Osteoblast (primary cell): Measurements from ENCODE around the gene TRAT1. TPM values are rescaled to one million over a fixed set of nuclear protein-coding genes. Genes with fewer than 3 reads are reported as not detected.

Experiments used
- DNase-seq: peaks from one replicate; pipeline ENCODE4 v3.0.0; 2011; ENCODE audit warnings: low spot score, mixed read lengths; ENCODE audit not compliant: insufficient read length; ENCODE audit errors: missing footprints
- H2AFZ ChIP-seq: 2 replicates; pipeline ENCODE4 v1.6.0; 2011; ENCODE audit warnings: mild to moderate bottlenecking, low read length
- H3K27ac ChIP-seq: 2 replicates; pipeline ENCODE4 v1.5.1; 2011; ENCODE audit warnings: mild to moderate bottlenecking, low read depth, low read length, moderate library complexity
- H3K27me3 ChIP-seq: 2 replicates; pipeline ENCODE4 v1.6.0; 2012; ENCODE audit warnings: mild to moderate bottlenecking, control low read depth, inconsistent platforms, low read length, moderate library complexity; ENCODE audit not compliant: insufficient read depth
- H3K36me3 ChIP-seq: 2 replicates; pipeline ENCODE4 v1.5.1; 2011; ENCODE audit warnings: mild to moderate bottlenecking, low read length, control low read depth, moderate library complexity; ENCODE audit not compliant: insufficient read depth
- H3K4me1 ChIP-seq: 2 replicates; pipeline ENCODE4 v1.5.1; 2011; ENCODE audit warnings: mild to moderate bottlenecking, low read length, control low read depth, moderate library complexity; ENCODE audit not compliant: insufficient read depth
- H3K4me2 ChIP-seq: 2 replicates; pipeline ENCODE4 v1.6.0; 2011; ENCODE audit warnings: mild to moderate bottlenecking, low read length; ENCODE audit not compliant: insufficient read depth
- H3K4me3 ChIP-seq: fragments of 200-600 bp; sonication (generic); 3 replicates; pipeline ENCODE4 v1.5.1; 2012; ENCODE audit warnings: mild to moderate bottlenecking, low read length, inconsistent platforms; ENCODE audit not compliant: insufficient read depth
- H3K79me2 ChIP-seq: 2 replicates; pipeline ENCODE4 v1.6.0; 2012; ENCODE audit warnings: mild to moderate bottlenecking, low read length, control low read depth, inconsistent platforms; ENCODE audit not compliant: insufficient read depth
- H3K9me3 ChIP-seq: 2 replicates; pipeline ENCODE4 v1.5.1; 2011; ENCODE audit warnings: low read depth, low read length, control low read depth
- H4K20me1 ChIP-seq: 2 replicates; pipeline ENCODE4 v1.6.0; 2012; ENCODE audit warnings: mild to moderate bottlenecking, low read length, control low read depth; ENCODE audit not compliant: insufficient read depth
- CTCF ChIP-seq: IDR thresholded peaks from 2 replicates; pipeline ENCODE4 v1.5.1; 2011; ENCODE audit warnings: mild to moderate bottlenecking, low read depth, low read length, moderate library complexity; ENCODE audit errors: extremely low read depth
- total RNA-seq: library from RNA; depleted of rRNA; stranded (reverse); fragments of >200 nt; gene quantifications from 2 replicates; pipeline ENCODE4 v1.2.3, GENCODE V29; 2012

The TRAT1 gene
- total RNA-seq, 1 donor, result not detected

GRCh38 chr3:108894981-108895380 lies 72.4 kb downstream of the TRAT1 start:
- Histone ChIP-seq H3K4me2 (no peak overlapping the region), H2AFZ (no peak overlapping the region), H3K9me3 (no peaks in the 10 kb centered on the region), H3K36me3 (no peaks in the 10 kb centered on the region), H3K27me3 (no peaks in the 10 kb centered on the region), H4K20me1 (no peaks in the 10 kb centered on the region), H3K79me2 (no peaks in the 10 kb centered on the region), H3K4me1 (no peaks in the 10 kb centered on the region), H3K4me3 (no peak overlapping the region), H3K27ac (no peak overlapping the region)
- no peak for TF ChIP-seq CTCF
- DNase-seq, result no peak

- no peak for DNase-seq
- Histone ChIP-seq H3K9me3 (no peaks in the 10 kb centered on the region), H3K36me3 (no peaks in the 10 kb centered on the region), H3K4me3 (no peak overlapping the region), H3K4me1 (no peaks in the 10 kb centered on the region), H3K4me2 (no peak overlapping the region), H4K20me1 (no peaks in the 10 kb centered on the region), H2AFZ (no peak overlapping the region), H3K27ac (no peak overlapping the region), H3K27me3 (no peaks in the 10 kb centered on the region), H3K79me2 (no peaks in the 10 kb centered on the region)
- no peak for TF ChIP-seq CTCF
Observed at GRCh38 chr3:108897883-108898282, 75.3 kb downstream of the TRAT1 start.

GRCh38 chr3:108899530-108899929 lies 76.9 kb downstream of the TRAT1 start:
- H3K27ac ChIP-seq, result no peak overlapping the region
- DNase-seq, result no peak

More at GRCh38 chr3:108899530-108899929, 76.9 kb downstream of the TRAT1 start:
- H3K9me3 ChIP-seq, result no peaks in the 10 kb centered on the region
- H3K4me3 ChIP-seq, result no peak overlapping the region
- H4K20me1 ChIP-seq, result no peaks in the 10 kb centered on the region
- H3K27me3 ChIP-seq, result no peaks in the 10 kb centered on the region
- no peak for TF ChIP-seq CTCF
- no peaks in the 10 kb centered on the region for H3K4me1 ChIP-seq
- H3K79me2 ChIP-seq, result no peaks in the 10 kb centered on the region
- H2AFZ ChIP-seq, result no peak overlapping the region
- no peak overlapping the region for H3K4me2 ChIP-seq
- H3K36me3 ChIP-seq, result no peaks in the 10 kb centered on the region

Other genes with a start within 250 kb of the TRAT1 start
- 6.9 and 8.3 TPM in 2 replicates for gene CIP2A, start 233.3 kb upstream of the TRAT1 start, total RNA-seq
- 12.3 and 12.4 TPM in 2 replicates for gene DZIP3, start 233.1 kb upstream of the TRAT1 start, total RNA-seq
- gene RETNLB, start 65.4 kb upstream of the TRAT1 start, total RNA-seq, result not detected in 2 replicates
- not detected in 2 replicates for gene GUCA1C, start 131.1 kb downstream of the TRAT1 start, total RNA-seq